HG03354 (cell line): ENCODE measurements around the gene CUX1.

Experiments used
- ATAC-seq: cut with Tn5 transposase; IDR thresholded peaks from one replicate; pipeline ENCODE4 v1.9.1; 2021; ENCODE audit warnings: mild to moderate bottlenecking; ENCODE audit not compliant: unreplicated experiment, poor library complexity, severe bottlenecking

The CUX1 gene

GRCh38 chr7:102198417-102198956 lies 381.1 kb downstream of the CUX1 start:
- ATAC-seq, result no peak

- no peak for ATAC-seq
Measured at GRCh38 chr7:102201576-102201975, 384.1 kb downstream of the CUX1 start.

GRCh38 chr7:102202556-102202955 lies 385.1 kb downstream of the CUX1 start:
- no peak for ATAC-seq

GRCh38 chr7:102203218-102203617 lies 385.8 kb downstream of the CUX1 start:
- no peak for ATAC-seq

- ATAC-seq, result no peak
Measured at GRCh38 chr7:102204212-102204611, 386.8 kb downstream of the CUX1 start.

GRCh38 chr7:102205915-102206314 lies 388.5 kb downstream of the CUX1 start:
- ATAC-seq, result no peak

GRCh38 chr7:102208826-102209225 lies 391.4 kb downstream of the CUX1 start:
- ATAC-seq, result no peak

- no peak for ATAC-seq
Measured at GRCh38 chr7:102210787-102211186, 393.4 kb downstream of the CUX1 start.

GRCh38 chr7:102211590-102212550 lies 394.4 kb downstream of the CUX1 start:
- ATAC-seq, result no peak

GRCh38 chr7:102214477-102215072 lies 397.1 kb downstream of the CUX1 start:
- no peak for ATAC-seq

GRCh38 chr7:102215256-102215655 lies 397.8 kb downstream of the CUX1 start:
- ATAC-seq, result no peak

- no peak for ATAC-seq
Measured at GRCh38 chr7:102215711-102216110, 398.3 kb downstream of the CUX1 start.

- no peak for ATAC-seq
Measured at GRCh38 chr7:102216573-102217314, 399.3 kb downstream of the CUX1 start.

GRCh38 chr7:102220229-102220850 lies 402.9 kb downstream of the CUX1 start:
- no peak for ATAC-seq

GRCh38 chr7:102220960-102221800 lies 403.8 kb downstream of the CUX1 start:
- ATAC-seq, result no peak

- no peak for ATAC-seq
Measured at GRCh38 chr7:102221961-102222360, 404.5 kb downstream of the CUX1 start.

- no peak for ATAC-seq
Measured at GRCh38 chr7:102222445-102222844, 405.0 kb downstream of the CUX1 start.

- ATAC-seq, result no peak
Measured at GRCh38 chr7:102223184-102223583, 405.8 kb downstream of the CUX1 start.

- ATAC-seq, result no peak
Measured at GRCh38 chr7:102225025-102225424, 407.6 kb downstream of the CUX1 start.
